Hair follicular keratinocyte (primary cell): ENCODE results near the gene ANXA11. TPM values are rescaled to one million over a fixed set of nuclear protein-coding genes. Genes with fewer than 3 reads are reported as not detected.

ENCODE experiments used
- total RNA-seq: library from RNA; depleted of rRNA; stranded (reverse); fragments of >200 nt; gene quantifications from 2 replicates; pipeline ENCODE4 v1.2.3, GENCODE V29; 2015

The ANXA11 gene
- 78.6 and 81.7 TPM in 2 replicates for total RNA-seq

GRCh38 chr10:80205477-80206276 is at the start of gene ANXA11:
ANXA11 (minus strand) TSS chr10:80205537; CDS start chr10:80172861, 32,676 bp downstream.

GRCh38 chr10:80132299-80133139 is 72.8 kb downstream of the ANXA11 start, which contains the start of gene PLAC9:
PLAC9 (plus strand) TSS chr10:80132730; CDS start chr10:80132763, 33 bp downstream.

Other genes starting within 250 kb of the ANXA11 start
- gene TMEM254, start 126.9 kb downstream of the ANXA11 start, total RNA-seq, result 12.9 and 31.2 TPM in 2 replicates
- not detected in 2 replicates for gene PLAC9, start 72.8 kb downstream of the ANXA11 start, total RNA-seq
- not detected in 2 replicates for gene MAT1A, start 84.1 kb upstream of the ANXA11 start, total RNA-seq
- not detected in 2 replicates for gene DYDC1, start 151.2 kb upstream of the ANXA11 start, total RNA-seq
- gene DYDC2, start 151.2 kb upstream of the ANXA11 start, total RNA-seq, result 0.08 TPM in 1 of 2 replicates, not detected in the other
- gene PRXL2A, start 203.0 kb upstream of the ANXA11 start, total RNA-seq, result 34.5 and 39.3 TPM in 2 replicates
- gene TSPAN14, start 248.8 kb upstream of the ANXA11 start, total RNA-seq, result 45.4 and 50.4 TPM in 2 replicates